Smooth muscle cell (in vitro differentiated cells): ENCODE results near the gene ALK. TPM values are rescaled to one million over a fixed set of nuclear protein-coding genes. Genes with fewer than 3 reads are reported as not detected.

Source experiments
- DNase-seq: peaks from one replicate; lab custom pipeline; 2025; ENCODE audit not compliant: unreplicated experiment; lab: John Stamatoyannopoulos, UW
- H2AFZ ChIP-seq: fragments of 200-600 bp; sonication (generic); 2 replicates; pipeline ENCODE4 v1.6.0; 2016; ENCODE audit warnings: antibody characterized with exemption, low read depth, mild to moderate bottlenecking
- H3F3A ChIP-seq: fragments of 200-600 bp; sonication (generic); 2 replicates; pipeline ENCODE4 v1.6.0; 2017; ENCODE audit warnings: antibody characterized with exemption, low read depth
- H3K27ac ChIP-seq: fragments of 200-600 bp; sonication (generic); 2 replicates; pipeline ENCODE4 v1.5.1; 2016; ENCODE audit warnings: low read depth, mild to moderate bottlenecking
- H3K27me3 ChIP-seq: fragments of 200-600 bp; sonication (generic); 2 replicates; pipeline ENCODE4 v1.6.1; 2016; ENCODE audit warnings: low read depth, mild to moderate bottlenecking
- H3K36me3 ChIP-seq: fragments of 200-600 bp; sonication (generic); 2 replicates; pipeline ENCODE4 v1.5.1; 2016; ENCODE audit warnings: low read depth
- H3K4me1 ChIP-seq: fragments of 200-600 bp; sonication (generic); 2 replicates; pipeline ENCODE4 v1.5.1; 2016; ENCODE audit warnings: low read depth
- H3K4me2 ChIP-seq: fragments of 200-600 bp; sonication (generic); 2 replicates; pipeline ENCODE4 v1.6.0; 2016; ENCODE audit warnings: mild to moderate bottlenecking
- H3K4me3 ChIP-seq: fragments of 200-600 bp; sonication (generic); 2 replicates; pipeline ENCODE4 v1.5.1; 2016; ENCODE audit warnings: mild to moderate bottlenecking
- H3K79me2 ChIP-seq: fragments of 200-600 bp; sonication (generic); 2 replicates; pipeline ENCODE4 v1.6.0; 2016; ENCODE audit warnings: low read depth, mild to moderate bottlenecking
- H3K9ac ChIP-seq: fragments of 200-600 bp; sonication (generic); 2 replicates; pipeline ENCODE4 v1.6.0; 2016; ENCODE audit warnings: low read depth
- H3K9me3 ChIP-seq: fragments of 200-600 bp; sonication (generic); replicated peaks from 2 replicates; pipeline ENCODE4 v1.5.1; 2016; ENCODE audit warnings: low read depth
- H4K20me1 ChIP-seq: fragments of 200-600 bp; sonication (generic); 2 replicates; pipeline ENCODE4 v1.6.0; 2016; ENCODE audit warnings: low read depth
- WGBS: methylation state at CpG from one replicate; pipeline ENCODE4 v1.1.7; 2016; ENCODE audit warnings: low lambda C conversion rate; 5-methylcytosine and 5-hydroxymethylcytosine counted together
- polyA plus RNA-seq: library from polyadenylated mRNA; unstranded; fragments of >200 nt; fragmentation: Nextera tagmentation; extraction: Ambion mirVana; gene quantifications from 2 replicates; pipeline ENCODE4 v1.2.1, GENCODE V29; 2016
- total RNA-seq: library from RNA; depleted of rRNA; stranded (reverse); fragments of >200 nt; gene quantifications from 2 replicates; pipeline ENCODE4 v1.2.3, GENCODE V29; 2014
- TF ChIP-seq, protein P1 (sequence below): fragments of 200-600 bp; sonication (generic); IDR thresholded peaks from 2 replicates; pipeline ENCODE4 v1.5.1; 2017; ENCODE audit warnings: borderline replicate concordance, mild to moderate bottlenecking, antibody characterized with exemption; ENCODE audit not compliant: insufficient read depth, poor library complexity, severe bottlenecking

ALK gene
- total and polyA plus RNA-seq, 2 experiments from 2014 or later, result 0.13 to 0.19 TPM

DNA sequence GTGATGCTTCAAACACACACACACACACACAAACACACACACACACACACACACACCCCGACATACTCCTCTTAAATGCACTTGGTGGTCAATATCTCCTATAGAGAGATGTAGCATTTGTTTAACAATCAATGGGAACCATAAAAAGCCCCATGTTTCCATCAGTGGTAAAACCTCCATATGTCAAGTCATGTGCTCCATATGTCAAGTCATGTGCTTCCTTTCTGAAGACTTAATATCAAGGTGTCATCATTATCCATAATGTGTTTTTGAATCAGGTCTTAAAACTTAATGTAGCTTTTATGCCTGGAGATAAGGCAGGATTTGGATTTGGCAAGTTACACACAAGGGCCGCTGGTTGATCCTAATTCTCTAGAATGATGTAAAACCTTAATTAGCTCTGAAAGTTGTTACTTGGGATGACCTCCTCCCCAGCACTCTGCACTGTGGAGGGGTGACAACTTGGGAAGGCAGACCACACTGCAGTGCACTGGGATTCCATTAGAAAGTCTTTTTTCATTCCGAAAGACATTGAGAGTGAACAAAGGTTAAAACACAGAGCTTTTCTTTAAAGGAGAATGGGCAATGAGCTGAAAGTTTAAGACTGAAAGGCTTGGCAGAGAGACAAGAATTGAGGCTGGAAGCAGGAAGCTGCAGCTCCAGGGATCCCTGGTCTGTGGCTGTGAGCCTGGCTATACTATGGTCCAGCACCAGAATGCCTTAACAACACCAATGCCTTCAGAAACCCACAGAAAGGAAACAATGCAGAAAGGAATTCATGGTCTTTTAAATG lies 26.4 kb downstream of the ALK start:
- H2AFZ ChIP-seq, result no peak overlapping the region
- H3K4me2 ChIP-seq, result no peak overlapping the region
- no peaks in the 10 kb centered on the region for H3K9me3 ChIP-seq
- H3K36me3 ChIP-seq, result no peaks in the 10 kb centered on the region
- no peak overlapping the region for H3K27ac ChIP-seq
- H4K20me1 ChIP-seq, result no peaks in the 10 kb centered on the region
- peaks cover 52% of the 10 kb centered on the region for H3K27me3 ChIP-seq
- no peak overlapping the region for H3K4me3 ChIP-seq
- TF ChIP-seq, protein P1, sequence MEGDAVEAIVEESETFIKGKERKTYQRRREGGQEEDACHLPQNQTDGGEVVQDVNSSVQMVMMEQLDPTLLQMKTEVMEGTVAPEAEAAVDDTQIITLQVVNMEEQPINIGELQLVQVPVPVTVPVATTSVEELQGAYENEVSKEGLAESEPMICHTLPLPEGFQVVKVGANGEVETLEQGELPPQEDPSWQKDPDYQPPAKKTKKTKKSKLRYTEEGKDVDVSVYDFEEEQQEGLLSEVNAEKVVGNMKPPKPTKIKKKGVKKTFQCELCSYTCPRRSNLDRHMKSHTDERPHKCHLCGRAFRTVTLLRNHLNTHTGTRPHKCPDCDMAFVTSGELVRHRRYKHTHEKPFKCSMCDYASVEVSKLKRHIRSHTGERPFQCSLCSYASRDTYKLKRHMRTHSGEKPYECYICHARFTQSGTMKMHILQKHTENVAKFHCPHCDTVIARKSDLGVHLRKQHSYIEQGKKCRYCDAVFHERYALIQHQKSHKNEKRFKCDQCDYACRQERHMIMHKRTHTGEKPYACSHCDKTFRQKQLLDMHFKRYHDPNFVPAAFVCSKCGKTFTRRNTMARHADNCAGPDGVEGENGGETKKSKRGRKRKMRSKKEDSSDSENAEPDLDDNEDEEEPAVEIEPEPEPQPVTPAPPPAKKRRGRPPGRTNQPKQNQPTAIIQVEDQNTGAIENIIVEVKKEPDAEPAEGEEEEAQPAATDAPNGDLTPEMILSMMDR, result no peak
- H3F3A ChIP-seq, result no peaks in the 10 kb centered on the region
- DNase-seq, result no peak
- peaks cover 9% of the 10 kb centered on the region for H3K4me1 ChIP-seq
- H3K9ac ChIP-seq, result no peak overlapping the region
- H3K79me2 ChIP-seq, result no peaks in the 10 kb centered on the region
- 83% methylated on average over 3 of the region's 3 CpGs for WGBS

DNA sequence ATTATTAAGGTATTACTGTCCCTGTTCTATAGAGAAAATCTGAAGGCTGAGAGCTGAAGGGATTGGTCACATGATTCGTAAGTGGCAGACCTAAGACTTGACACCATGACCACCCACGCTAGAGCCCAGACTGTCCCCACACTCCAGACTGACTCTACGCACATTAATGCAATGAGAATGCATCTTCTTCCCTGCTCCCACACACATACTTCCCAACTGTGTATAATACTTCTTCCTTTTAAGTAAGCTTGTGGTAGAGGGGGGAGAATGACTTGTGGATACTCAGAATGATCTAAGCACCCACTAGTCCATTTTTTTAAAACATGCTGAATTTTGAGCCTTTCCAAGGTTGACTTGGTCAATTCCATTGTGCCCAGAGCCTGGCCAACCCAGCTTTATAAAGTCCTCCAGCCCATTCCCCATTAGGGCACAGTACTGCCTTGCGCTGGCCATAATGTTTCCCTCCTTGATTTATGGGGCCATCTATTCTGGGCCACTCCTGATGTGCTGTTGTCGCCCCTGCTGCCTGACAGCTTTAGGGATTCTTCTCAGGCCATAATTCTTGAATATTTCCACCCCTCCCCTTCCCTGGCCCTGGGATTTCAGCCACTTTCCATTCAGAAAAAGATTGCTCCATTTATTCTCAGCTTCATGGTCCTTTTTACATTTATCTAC lies 28.7 kb downstream of the ALK start:
- WGBS, result 58% methylated on average over 5 of the region's 5 CpGs
- no peaks in the 10 kb centered on the region for H3F3A ChIP-seq
- H3K27me3 ChIP-seq, result peaks cover 29% of the 10 kb centered on the region
- no peaks in the 10 kb centered on the region for H3K9me3 ChIP-seq
- no peak for DNase-seq
- TF ChIP-seq, protein P1, result no peak
- H4K20me1 ChIP-seq, result no peaks in the 10 kb centered on the region
- no peaks in the 10 kb centered on the region for H3K79me2 ChIP-seq
- H3K4me1 ChIP-seq, result peaks cover 9% of the 10 kb centered on the region
- no peak overlapping the region for H3K9ac ChIP-seq
- peak overlapping the region; percentile 33 for H3K4me2 ChIP-seq
- no peak overlapping the region for H3K4me3 ChIP-seq
- H3K27ac ChIP-seq, result peak overlapping the region; percentile 4
- no peak overlapping the region for H2AFZ ChIP-seq
- no peaks in the 10 kb centered on the region for H3K36me3 ChIP-seq

DNA sequence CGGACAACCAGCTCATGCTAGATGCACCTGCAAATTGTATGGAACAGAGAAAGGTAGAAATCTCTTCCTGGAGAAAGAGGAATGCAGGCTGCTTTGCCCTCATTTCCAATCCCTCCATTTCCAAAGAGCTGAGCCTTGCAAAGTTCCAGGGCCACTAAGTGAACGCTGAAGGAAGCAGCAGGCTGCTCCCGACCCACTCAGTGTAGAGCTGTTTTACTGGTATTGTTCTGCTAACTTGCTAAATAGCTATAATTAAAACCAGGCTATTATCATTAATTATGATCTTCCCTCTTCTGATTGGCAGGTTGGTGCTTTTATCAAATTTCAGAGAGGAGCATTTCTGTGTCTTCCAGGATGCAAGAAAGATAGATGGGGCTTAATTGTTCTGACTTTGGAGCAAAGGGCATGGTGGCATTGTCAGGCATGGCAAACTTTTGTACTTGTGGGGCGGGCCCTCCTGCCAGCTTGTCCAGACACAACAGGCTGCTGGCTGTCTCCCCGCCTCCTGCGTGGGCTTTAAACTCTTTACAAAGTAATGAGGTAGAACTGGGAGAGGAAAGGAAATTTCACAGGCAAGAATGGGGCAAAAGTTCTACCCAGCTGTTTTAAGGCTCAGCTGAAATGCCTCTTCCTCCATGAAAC lies 40.2 kb downstream of the ALK start:
- Histone ChIP-seq H3K27ac (no peak overlapping the region), H3F3A (no peaks in the 10 kb centered on the region), H3K79me2 (no peaks in the 10 kb centered on the region), H3K4me3 (no peak overlapping the region), H3K27me3 (peaks cover 20% of the 10 kb centered on the region), H2AFZ (no peak overlapping the region), H3K4me2 (no peak overlapping the region), H3K9ac (no peak overlapping the region), H3K4me1 (peaks cover 7% of the 10 kb centered on the region), H3K36me3 (no peaks in the 10 kb centered on the region), H4K20me1 (no peaks in the 10 kb centered on the region), H3K9me3 (no peaks in the 10 kb centered on the region)
- no peak for DNase-seq
- TF ChIP-seq, protein P1, result no peak
- WGBS, result 82% methylated on average over 6 of the region's 6 CpGs
